HL-60 (cell line): ENCODE measurements around the gene MESD.

ENCODE experiments used
- GABPA ChIP-seq: IDR thresholded peaks from 2 replicates; pipeline ENCODE4 v1.6.1; 2012; ENCODE audit warnings: low read depth
- REST ChIP-seq: IDR thresholded peaks from 2 replicates; pipeline ENCODE4 v1.6.1; 2012; ENCODE audit warnings: low read depth; ENCODE audit not compliant: insufficient replicate concordance
- SPI1 ChIP-seq: IDR thresholded peaks from 2 replicates; pipeline ENCODE4 v1.6.1; 2012; ENCODE audit warnings: low read depth, mild to moderate bottlenecking, borderline replicate concordance
- TF ChIP-seq, protein P1 (sequence below): IDR thresholded peaks from one replicate; pipeline ENCODE4 v1.5.1; 2011; ENCODE audit warnings: low read length, control low read depth, inconsistent platforms; ENCODE audit not compliant: insufficient read depth

GRCh38 chr15:80999623-81000036, 10.0 kb upstream of the MESD start:
- TF ChIP-seq, protein P1, sequence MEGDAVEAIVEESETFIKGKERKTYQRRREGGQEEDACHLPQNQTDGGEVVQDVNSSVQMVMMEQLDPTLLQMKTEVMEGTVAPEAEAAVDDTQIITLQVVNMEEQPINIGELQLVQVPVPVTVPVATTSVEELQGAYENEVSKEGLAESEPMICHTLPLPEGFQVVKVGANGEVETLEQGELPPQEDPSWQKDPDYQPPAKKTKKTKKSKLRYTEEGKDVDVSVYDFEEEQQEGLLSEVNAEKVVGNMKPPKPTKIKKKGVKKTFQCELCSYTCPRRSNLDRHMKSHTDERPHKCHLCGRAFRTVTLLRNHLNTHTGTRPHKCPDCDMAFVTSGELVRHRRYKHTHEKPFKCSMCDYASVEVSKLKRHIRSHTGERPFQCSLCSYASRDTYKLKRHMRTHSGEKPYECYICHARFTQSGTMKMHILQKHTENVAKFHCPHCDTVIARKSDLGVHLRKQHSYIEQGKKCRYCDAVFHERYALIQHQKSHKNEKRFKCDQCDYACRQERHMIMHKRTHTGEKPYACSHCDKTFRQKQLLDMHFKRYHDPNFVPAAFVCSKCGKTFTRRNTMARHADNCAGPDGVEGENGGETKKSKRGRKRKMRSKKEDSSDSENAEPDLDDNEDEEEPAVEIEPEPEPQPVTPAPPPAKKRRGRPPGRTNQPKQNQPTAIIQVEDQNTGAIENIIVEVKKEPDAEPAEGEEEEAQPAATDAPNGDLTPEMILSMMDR = no peak
- no peak for TF ChIP-seq REST
- no peak for TF ChIP-seq GABPA
- no peak for TF ChIP-seq SPI1
